Measurements from ENCODE around the gene VAMP5.
"Not testable (repeated sequence)": the region's sequence is repeated elsewhere in the genome, so short reads cannot be mapped to it uniquely, and the experiment has no call there.

Gene VAMP5

GRCh38 chr2:85557130-85557529, 27.1 kb upstream of the VAMP5 start:
- no peak overlapping the region for H4K8ac ChIP-seq (ENCODE audit: low read length)
- no peak overlapping the region for H3K9ac ChIP-seq (ENCODE audit: low read length)

GRCh38 chr2:85558160-85558559, 26.1 kb upstream of the VAMP5 start:
- H3K79me1 ChIP-seq (replicated peaks; ENCODE audit: low read length, poor library complexity, severe bottlenecking): peaks cover 26% of the 10 kb centered on the region
- no peak overlapping the region for H3K23ac ChIP-seq (ENCODE audit: low read length in 2 of 2)
- no peak overlapping the region for H4K91ac ChIP-seq (ENCODE audit: low read length)
- H3K4me2 ChIP-seq (ENCODE audit: low read length, poor library complexity, severe bottlenecking): no peak overlapping the region
- no peak overlapping the region for H3K27ac ChIP-seq (ENCODE audit: low read length, poor library complexity, severe bottlenecking)
- no peak overlapping the region for H3K14ac ChIP-seq (ENCODE audit: low read length in 2 of 2)
- H3K4me1 ChIP-seq (ENCODE audit: control insufficient read depth, insufficient read depth, low read depth, low read length): peaks cover 6% of the 10 kb centered on the region
- no peaks in the 10 kb centered on the region for H3K27me3 ChIP-seq (ENCODE audit: control insufficient read depth in 1 of 2, insufficient read depth in 1 of 2, low read length in 2 of 2)
- WGBS: 100% methylated on average over 1 of the region's 1 CpG
- no peak overlapping the region for H3K9ac ChIP-seq (ENCODE audit: low read length)
- no peak overlapping the region for H2BK12ac ChIP-seq (ENCODE audit: low read length in 2 of 2)
- H2AFZ ChIP-seq (ENCODE audit: low read depth, low read length): no peak overlapping the region
- no peak overlapping the region for H2BK5ac ChIP-seq (ENCODE audit: low read depth, low read length, poor library complexity, severe bottlenecking)
- no peak for DNase-seq
- no peak overlapping the region for H3K4me3 ChIP-seq (ENCODE audit: insufficient read depth in 1 of 2, low read depth in 1 of 2, low read length in 2 of 2)
- no peak overlapping the region for H2BK15ac ChIP-seq (ENCODE audit: low read depth, poor library complexity, severe bottlenecking)
- H3K18ac ChIP-seq (ENCODE audit: low read depth in 1 of 2, low read length in 2 of 2): no peak overlapping the region
- no peak overlapping the region for H2AK5ac ChIP-seq (ENCODE audit: low read length, severe bottlenecking)
- no peaks in the 10 kb centered on the region for H3K9me3 ChIP-seq (ENCODE audit: control insufficient read depth, low read length)
- no peak overlapping the region for H4K8ac ChIP-seq (ENCODE audit: low read length)
- H2BK120ac ChIP-seq (ENCODE audit: low read depth, low read length): no peak overlapping the region
- no peak overlapping the region for H3K4ac ChIP-seq (ENCODE audit: low read depth in 1 of 2, low read length in 2 of 2)
- peaks cover 28 to 53% of the 10 kb centered on the region in 2 experiments for H3K36me3 ChIP-seq (ENCODE audit: control insufficient read depth in 1 of 2, insufficient read depth in 2 of 2, low read depth in 1 of 2, low read length in 2 of 2)

More at GRCh38 chr2:85557130-85557529, 27.1 kb upstream of the VAMP5 start:
- no peak overlapping the region for H2BK5ac ChIP-seq (ENCODE audit: low read depth, low read length, poor library complexity, severe bottlenecking)
- 90% methylated on average over 4 of the region's 5 CpGs for WGBS
- H2AK5ac ChIP-seq (ENCODE audit: low read length, severe bottlenecking): no peak overlapping the region
- no peak overlapping the region for H3K4ac ChIP-seq (ENCODE audit: low read depth in 1 of 2, low read length in 2 of 2)
- H3K27ac ChIP-seq (ENCODE audit: low read length, poor library complexity, severe bottlenecking): no peak overlapping the region
- no peak overlapping the region for H2BK12ac ChIP-seq (ENCODE audit: low read length in 2 of 2)
- peaks cover 37 to 63% of the 10 kb centered on the region in 2 experiments for H3K36me3 ChIP-seq (ENCODE audit: control insufficient read depth in 1 of 2, insufficient read depth in 2 of 2, low read depth in 1 of 2, low read length in 2 of 2)
- peaks cover 6% of the 10 kb centered on the region for H3K4me1 ChIP-seq (ENCODE audit: control insufficient read depth, insufficient read depth, low read depth, low read length)
- no peak overlapping the region for H3K23ac ChIP-seq (ENCODE audit: low read length in 2 of 2)
- H3K18ac ChIP-seq (ENCODE audit: low read depth in 1 of 2, low read length in 2 of 2): no peak overlapping the region
- no peak overlapping the region for H2AFZ ChIP-seq (ENCODE audit: low read depth, low read length)
- H3K4me3 ChIP-seq (ENCODE audit: insufficient read depth in 1 of 2, low read depth in 1 of 2, low read length in 2 of 2): no peak overlapping the region
- H4K91ac ChIP-seq (ENCODE audit: low read length): no peak overlapping the region
- no peaks in the 10 kb centered on the region for H3K27me3 ChIP-seq (ENCODE audit: control insufficient read depth in 1 of 2, insufficient read depth in 1 of 2, low read length in 2 of 2)
- H3K4me2 ChIP-seq (ENCODE audit: low read length, poor library complexity, severe bottlenecking): no peak overlapping the region
- no peak overlapping the region for H3K14ac ChIP-seq (ENCODE audit: low read length in 2 of 2)
- H2BK120ac ChIP-seq (ENCODE audit: low read depth, low read length): no peak overlapping the region
- no peaks in the 10 kb centered on the region for H3K9me3 ChIP-seq (ENCODE audit: control insufficient read depth, low read length)
- H2BK15ac ChIP-seq (ENCODE audit: low read depth, poor library complexity, severe bottlenecking): no peak overlapping the region
- peaks cover 26% of the 10 kb centered on the region for H3K79me1 ChIP-seq (replicated peaks; ENCODE audit: low read length, poor library complexity, severe bottlenecking)
- no peak for DNase-seq

DNA sequence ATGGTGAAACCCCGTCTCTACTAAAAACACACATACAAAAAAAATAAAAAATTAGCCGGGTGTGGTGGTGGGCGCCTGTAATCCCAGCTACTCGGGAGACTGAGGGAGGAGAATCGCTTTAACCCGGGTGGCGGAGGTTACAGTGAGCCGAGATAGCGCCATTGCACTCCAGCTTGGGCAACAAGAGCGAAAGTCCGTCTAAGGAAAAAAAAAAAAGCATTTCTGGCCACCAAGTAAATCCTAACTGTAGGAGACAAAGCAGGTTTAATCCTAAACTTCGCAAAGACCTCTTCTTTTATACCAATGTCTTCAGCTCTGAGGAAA, 23.9 kb upstream of the VAMP5 start:
- H3K4ac ChIP-seq (ENCODE audit: low read depth in 1 of 2, low read length in 2 of 2); DNase-seq; H3K27me3 ChIP-seq (ENCODE audit: control insufficient read depth in 1 of 2, insufficient read depth in 1 of 2, low read length in 2 of 2); H4K8ac ChIP-seq (ENCODE audit: low read length); H3K4me1 ChIP-seq (ENCODE audit: control insufficient read depth, insufficient read depth, low read depth, low read length); H3K14ac ChIP-seq (ENCODE audit: low read length in 2 of 2); H2BK12ac ChIP-seq (ENCODE audit: low read length in 2 of 2); H2AK5ac ChIP-seq (ENCODE audit: low read length, severe bottlenecking); H3K18ac ChIP-seq (ENCODE audit: low read depth in 1 of 2, low read length in 2 of 2); H2BK15ac ChIP-seq (ENCODE audit: low read depth, poor library complexity, severe bottlenecking); H2BK5ac ChIP-seq (ENCODE audit: low read depth, low read length, poor library complexity, severe bottlenecking); H2AFZ ChIP-seq (ENCODE audit: low read depth, low read length); H3K27ac ChIP-seq (ENCODE audit: low read length, poor library complexity, severe bottlenecking); H3K9me3 ChIP-seq (ENCODE audit: control insufficient read depth, low read length); H2BK120ac ChIP-seq (ENCODE audit: low read depth, low read length); H3K23ac ChIP-seq (ENCODE audit: low read length in 2 of 2); H4K91ac ChIP-seq (ENCODE audit: low read length): not testable (repeated sequence)
- peaks cover 11 to 33% of the 10 kb centered on the region in 2 experiments for H3K36me3 ChIP-seq (ENCODE audit: control insufficient read depth in 1 of 2, insufficient read depth in 2 of 2, low read depth in 1 of 2, low read length in 2 of 2)
- peaks cover 19% of the 10 kb centered on the region for H3K79me1 ChIP-seq (replicated peaks; ENCODE audit: low read length, poor library complexity, severe bottlenecking)
- WGBS: 86% methylated on average over 12 of the region's 12 CpGs
- H3K9ac ChIP-seq (ENCODE audit: low read length): peak overlapping the region; percentile 96
- H3K4me2 ChIP-seq (ENCODE audit: low read length, poor library complexity, severe bottlenecking): peak overlapping the region; percentile 90
- H3K4me3 ChIP-seq (ENCODE audit: insufficient read depth in 1 of 2, low read depth in 1 of 2, low read length in 2 of 2): peak overlapping the region; percentile 86 to 95

DNA sequence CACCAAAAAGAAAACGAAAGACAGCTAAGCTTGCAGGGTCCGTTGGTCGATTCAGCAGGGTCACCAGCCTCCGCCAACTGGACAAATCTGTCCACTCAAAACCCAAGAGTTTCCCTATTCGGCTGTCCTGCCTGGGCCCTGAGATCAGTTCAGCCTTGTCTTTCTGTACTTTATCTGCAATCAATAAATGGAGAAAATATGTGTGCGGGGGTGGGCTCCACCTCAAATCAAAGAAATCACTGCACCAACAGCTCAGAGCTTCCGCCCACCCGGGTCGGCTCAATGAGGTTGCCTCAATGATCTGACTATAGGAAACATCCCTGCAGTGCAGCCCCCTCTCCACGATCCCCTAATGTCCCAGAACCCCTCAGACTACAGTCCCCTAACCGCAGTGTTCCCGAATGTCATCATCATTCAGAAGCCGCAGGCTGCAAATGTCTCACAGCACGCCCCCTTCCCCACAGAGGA, 23.4 kb upstream of the VAMP5 start:
- no peak overlapping the region for H2AK5ac ChIP-seq (ENCODE audit: low read length, severe bottlenecking)
- no peaks in the 10 kb centered on the region for H3K27me3 ChIP-seq (ENCODE audit: control insufficient read depth in 1 of 2, insufficient read depth in 1 of 2, low read length in 2 of 2)
- no peak overlapping the region for H4K8ac ChIP-seq (ENCODE audit: low read length)
- peak overlapping the region; percentile 86 to 95 for H3K4me3 ChIP-seq (ENCODE audit: insufficient read depth in 1 of 2, low read depth in 1 of 2, low read length in 2 of 2)
- peak overlapping the region; percentile 90 for H3K4me2 ChIP-seq (ENCODE audit: low read length, poor library complexity, severe bottlenecking)
- H2AFZ ChIP-seq (ENCODE audit: low read depth, low read length): no peak overlapping the region
- H3K9ac ChIP-seq (ENCODE audit: low read length): peak overlapping the region; percentile 96
- H2BK5ac ChIP-seq (ENCODE audit: low read depth, low read length, poor library complexity, severe bottlenecking): no peak overlapping the region
- peaks cover 6% of the 10 kb centered on the region for H3K4me1 ChIP-seq (ENCODE audit: control insufficient read depth, insufficient read depth, low read depth, low read length)
- H2BK15ac ChIP-seq (ENCODE audit: low read depth, poor library complexity, severe bottlenecking): no peak overlapping the region
- peaks cover 19% of the 10 kb centered on the region for H3K79me1 ChIP-seq (replicated peaks; ENCODE audit: low read length, poor library complexity, severe bottlenecking)
- H4K91ac ChIP-seq (ENCODE audit: low read length): no peak overlapping the region
- no peak for DNase-seq
- H3K36me3 ChIP-seq (ENCODE audit: control insufficient read depth in 1 of 2, insufficient read depth in 2 of 2, low read depth in 1 of 2, low read length in 2 of 2): peaks cover 11 to 28% of the 10 kb centered on the region in 2 experiments
- H3K14ac ChIP-seq (ENCODE audit: low read length in 2 of 2): no peak overlapping the region
- H3K27ac ChIP-seq (ENCODE audit: low read length, poor library complexity, severe bottlenecking): no peak overlapping the region
- H3K23ac ChIP-seq (ENCODE audit: low read length in 2 of 2): no peak overlapping the region
- WGBS: 11% methylated on average over 13 of the region's 14 CpGs
- H2BK12ac ChIP-seq (ENCODE audit: low read length in 2 of 2): no peak overlapping the region
- peak overlapping the region in 1 of 2 experiments; percentile 5 for H3K18ac ChIP-seq (ENCODE audit: low read depth in 1 of 2, low read length in 2 of 2)
- peak overlapping the region; percentile 77 for H2BK120ac ChIP-seq (ENCODE audit: low read depth, low read length)
- peak overlapping the region in 1 of 2 experiments; percentile 44 for H3K4ac ChIP-seq (ENCODE audit: low read depth in 1 of 2, low read length in 2 of 2)
- no peaks in the 10 kb centered on the region for H3K9me3 ChIP-seq (ENCODE audit: control insufficient read depth, low read length)
